KG1 (cell line): Measurements from ENCODE around the gene SLC17A2.

ENCODE experiments used
- DNase-seq: peaks from one replicate; lab custom pipeline; 2025; lab: John Stamatoyannopoulos, UW

Gene SLC17A2, protein sequence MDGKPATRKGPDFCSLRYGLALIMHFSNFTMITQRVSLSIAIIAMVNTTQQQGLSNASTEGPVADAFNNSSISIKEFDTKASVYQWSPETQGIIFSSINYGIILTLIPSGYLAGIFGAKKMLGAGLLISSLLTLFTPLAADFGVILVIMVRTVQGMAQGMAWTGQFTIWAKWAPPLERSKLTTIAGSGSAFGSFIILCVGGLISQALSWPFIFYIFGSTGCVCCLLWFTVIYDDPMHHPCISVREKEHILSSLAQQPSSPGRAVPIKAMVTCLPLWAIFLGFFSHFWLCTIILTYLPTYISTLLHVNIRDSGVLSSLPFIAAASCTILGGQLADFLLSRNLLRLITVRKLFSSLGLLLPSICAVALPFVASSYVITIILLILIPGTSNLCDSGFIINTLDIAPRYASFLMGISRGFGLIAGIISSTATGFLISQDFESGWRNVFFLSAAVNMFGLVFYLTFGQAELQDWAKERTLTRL

DNA sequence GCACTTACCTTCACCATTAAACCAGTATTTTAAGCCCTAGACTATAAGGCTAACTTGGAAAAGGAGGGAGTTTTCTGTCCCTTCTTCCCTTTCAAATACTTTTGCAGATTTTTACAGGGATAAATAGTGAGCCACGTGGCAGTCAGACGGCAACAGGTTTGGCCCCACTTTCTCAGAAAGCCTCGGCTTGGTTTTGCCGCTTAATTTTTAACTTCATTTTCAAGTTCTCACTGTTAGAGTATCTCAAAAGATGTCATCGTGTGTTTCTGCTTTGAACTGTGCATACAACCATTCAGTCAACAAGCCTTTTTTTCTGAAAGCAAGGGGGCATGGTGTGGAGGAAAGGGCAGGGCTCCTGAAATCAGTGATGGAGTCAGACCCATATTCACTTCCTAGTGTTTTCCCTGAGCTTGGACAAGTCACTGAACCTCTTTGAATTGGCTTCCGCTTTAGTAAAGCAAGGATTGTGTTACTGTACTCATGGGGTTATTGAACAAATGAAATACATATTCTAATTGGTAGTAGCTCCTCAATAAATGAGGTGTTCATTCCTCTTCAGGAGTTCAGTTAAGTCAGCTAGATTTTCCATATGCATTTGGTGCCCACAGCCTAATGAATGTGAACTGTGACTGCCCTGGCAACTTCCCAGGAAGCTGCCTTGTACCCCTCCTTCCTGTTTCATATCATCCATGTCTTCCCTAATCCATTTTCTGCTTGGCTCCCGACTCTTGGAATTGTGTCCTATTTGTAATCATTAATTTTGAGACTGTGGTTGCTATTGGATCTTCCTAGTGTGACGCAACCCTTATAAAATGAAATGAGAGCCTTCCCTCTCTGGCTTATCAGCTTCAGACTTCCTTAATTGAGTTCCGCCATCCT, at the start of gene SLC17A2:
TSS of gene SLC17A2 (minus strand) at position 160 of the 879 bp plus-strand sequence. CDS start 4,895 bp downstream, outside the sequence.
- DNase-seq: no peak

- DNase-seq: no peak
These were observed 45.6 kb upstream of the SLC17A2 start for GRCh38 chr6:25975923-25976560.

DNA sequence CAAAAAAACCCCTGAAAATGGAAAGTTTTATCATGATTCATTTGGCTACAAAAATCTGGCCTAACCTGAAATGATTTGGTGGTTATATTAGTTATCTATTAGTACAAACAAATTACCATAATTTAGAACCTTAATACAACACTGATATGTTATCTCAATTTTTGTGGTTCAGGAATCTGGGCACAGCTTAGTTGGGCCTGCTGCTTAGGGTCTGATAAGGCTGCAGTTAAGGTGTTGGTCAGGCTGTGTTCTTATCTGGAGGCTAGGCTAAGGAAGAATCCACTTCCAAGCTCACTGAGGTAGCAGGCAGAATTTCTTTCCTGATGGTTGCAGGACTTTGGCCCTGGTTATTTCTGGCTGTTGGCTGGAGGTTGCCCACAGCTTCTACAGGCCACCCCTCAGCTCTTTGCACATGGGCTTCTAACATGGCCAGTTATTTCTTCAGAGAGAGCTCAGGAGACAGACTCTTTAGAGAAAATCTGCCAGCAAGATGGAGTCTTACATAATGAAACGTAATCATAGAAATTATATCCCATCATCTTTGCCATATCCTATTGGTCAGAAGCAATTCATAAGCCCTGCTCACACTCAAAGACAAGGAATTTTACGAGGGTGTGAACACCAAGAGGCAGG, 43.5 kb upstream of the SLC17A2 start:
- no peak for DNase-seq

DNA sequence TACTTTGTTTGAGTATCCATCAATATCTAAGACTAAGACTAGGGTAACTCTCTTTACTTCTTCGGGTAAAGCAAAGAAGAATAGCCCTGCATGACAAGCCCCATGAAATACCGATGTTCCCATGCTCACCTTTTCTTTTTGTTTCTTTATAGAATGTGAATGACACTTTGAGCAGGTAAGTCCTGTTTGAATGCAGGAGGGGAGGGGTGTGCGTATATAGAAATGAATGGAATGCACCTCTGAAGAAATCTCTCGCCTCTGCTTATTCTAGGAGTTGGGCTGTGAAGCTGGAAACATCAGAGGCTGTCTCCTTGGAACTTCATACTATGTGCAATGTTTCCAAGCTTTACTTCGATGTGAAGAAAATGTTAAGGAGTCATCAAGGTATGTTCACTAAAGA, 42.4 kb upstream of the SLC17A2 start:
- no peak for DNase-seq

- DNase-seq: no peak
These were observed 41.6 kb upstream of the SLC17A2 start for GRCh38 chr6:25972128-25972527.

DNA sequence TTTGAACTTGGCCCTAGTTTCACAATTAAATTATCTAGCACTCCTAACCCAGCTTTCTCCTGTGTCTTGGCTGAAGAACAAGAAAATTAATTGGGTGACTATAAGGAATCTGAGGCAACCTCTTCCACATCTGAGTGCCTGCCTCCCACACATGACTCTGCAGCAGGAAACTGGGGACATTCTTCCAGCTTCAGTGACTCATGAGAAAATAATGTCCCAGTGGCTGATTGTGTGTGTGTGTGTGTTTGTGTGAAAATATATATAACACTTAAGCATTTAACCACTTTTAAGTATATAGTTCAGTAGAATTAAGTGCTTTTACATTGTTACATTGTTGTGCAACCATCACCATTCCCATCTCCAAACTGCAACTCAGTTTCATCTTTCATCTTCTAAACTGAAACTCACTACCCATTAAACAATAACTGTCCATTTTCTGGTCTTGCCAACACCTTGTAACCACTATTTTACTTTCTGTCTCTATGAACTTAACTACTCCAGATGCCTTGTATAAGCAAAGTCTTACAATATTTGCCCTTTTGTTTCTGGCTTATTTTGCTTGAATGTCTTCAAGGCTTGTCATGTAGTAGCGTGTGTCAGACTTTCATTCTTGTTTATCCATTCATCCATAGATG, 40.8 kb upstream of the SLC17A2 start:
- no peak for DNase-seq

DNA sequence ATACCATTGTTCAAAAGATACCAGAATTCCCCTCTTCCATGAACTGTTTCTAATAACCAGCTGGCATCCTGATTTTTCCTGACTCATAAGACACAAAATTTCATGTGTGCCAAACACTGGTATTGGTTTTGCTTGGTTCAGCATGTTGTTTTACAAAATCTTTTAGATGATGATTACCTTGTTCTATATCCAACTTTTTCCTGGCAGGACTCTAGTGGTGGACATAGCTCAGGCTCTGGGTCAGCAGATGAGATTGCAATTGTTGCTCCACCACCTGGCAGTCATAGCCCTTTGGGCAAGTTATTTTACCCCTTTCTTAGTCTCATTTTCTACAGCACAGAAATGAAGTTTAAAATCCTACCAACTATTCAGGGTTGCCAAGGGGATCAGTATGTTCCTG, 38.3 kb upstream of the SLC17A2 start:
- no peak for DNase-seq

GRCh38 chr6:25966711-25967110, 36.2 kb upstream of the SLC17A2 start:
- no peak for DNase-seq

GRCh38 chr6:25965058-25965457, 34.6 kb upstream of the SLC17A2 start:
- DNase-seq: no peak

GRCh38 chr6:25963426-25964123, 33.1 kb upstream of the SLC17A2 start:
- no peak for DNase-seq

DNA sequence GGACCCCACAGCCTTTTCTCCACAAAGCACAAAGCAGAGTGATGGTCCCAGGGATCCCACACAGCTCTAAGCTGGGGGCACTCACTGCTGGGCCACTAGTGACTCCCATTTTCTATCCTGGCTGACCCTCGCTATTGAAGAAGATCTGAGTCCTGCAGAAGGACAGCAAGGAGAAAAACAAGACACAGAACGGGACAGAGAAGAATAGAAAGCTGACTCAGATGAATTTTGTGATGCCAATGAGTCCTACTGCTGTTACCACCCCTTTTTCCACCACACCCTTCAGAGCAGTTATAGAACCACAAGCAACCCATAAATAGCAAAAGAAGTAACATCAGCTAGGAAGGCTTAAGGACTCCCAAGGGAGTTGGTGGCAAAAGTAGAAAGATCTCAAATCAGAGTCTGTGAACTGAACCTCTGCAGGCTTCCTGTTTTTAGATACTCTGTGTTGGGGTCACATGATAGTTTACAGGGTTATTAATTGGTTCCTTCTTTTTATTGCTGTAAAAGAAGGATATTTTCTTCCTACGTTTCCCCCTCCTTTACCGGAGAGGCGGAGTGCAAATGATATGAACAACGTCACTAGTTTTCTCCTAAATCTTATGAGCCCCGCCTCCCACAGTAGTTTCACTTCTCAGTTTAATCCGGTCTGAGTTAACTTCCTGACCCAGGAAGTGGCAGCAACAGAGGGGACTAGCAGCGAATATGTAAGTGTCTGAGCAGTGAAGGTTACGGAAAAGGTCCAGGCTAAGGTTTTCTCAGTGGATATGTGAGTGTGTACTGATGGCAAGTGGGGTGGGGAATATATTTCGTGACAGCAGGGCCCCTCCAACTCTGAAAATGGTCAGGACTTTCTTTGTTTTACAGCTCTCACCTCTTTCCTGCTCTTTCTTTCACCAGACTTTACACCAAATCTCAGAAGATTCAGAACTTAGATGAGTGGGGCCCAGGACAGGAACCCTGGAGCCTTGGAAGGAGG, 31.9 kb upstream of the SLC17A2 start, which contains the start of gene TRIM38:
TSS of gene TRIM38 (plus strand) at position 654 of the 979 bp plus-strand sequence. CDS start 3,721 bp downstream, outside the sequence.
- DNase-seq: peak; percentile 82

DNA sequence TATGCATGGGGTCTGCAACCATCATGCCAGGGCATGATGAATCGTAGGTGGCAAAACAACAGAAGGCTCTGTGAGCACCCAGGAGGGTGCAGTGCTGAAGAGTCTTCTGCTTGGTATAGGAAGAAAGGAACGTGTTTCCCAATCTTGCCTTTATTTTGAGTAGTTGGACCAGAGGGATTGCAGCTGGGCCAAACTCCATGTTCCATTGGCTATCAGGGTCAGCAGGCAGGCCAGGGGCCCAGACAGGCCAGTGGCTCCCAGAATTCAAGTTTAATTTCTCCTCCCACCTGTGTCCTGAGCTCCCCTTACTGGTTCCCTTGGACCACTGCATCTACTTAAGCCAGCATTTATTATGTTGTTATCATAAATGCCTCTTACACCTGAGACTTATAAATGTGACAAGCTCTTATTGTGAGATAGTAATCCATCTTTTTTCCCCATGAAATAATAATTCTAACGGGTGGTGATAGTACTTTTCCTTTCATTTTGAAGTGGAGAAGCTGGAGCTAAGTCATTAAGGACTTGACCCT, 31.2 kb upstream of the SLC17A2 start:
- DNase-seq: no peak

DNA sequence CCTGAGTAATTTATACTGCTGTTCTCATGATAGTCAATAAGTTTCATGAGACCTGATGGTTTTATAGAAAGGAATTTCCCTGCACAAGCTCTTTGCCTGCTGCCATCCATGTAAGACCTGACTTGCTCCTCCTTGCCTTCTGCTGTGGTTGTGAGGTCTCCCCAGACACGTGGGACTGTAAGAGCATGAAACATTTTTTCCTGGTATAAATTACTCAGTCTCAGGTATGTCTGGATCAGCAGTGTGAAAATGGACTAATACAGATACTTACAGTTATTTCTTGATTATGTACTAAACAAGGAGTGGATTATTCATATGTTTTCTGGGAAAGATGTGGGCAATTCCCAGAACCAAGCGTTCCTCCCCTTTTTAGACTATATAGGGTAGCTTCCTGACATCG, 30.2 kb upstream of the SLC17A2 start:
- no peak for DNase-seq

- DNase-seq: no peak
These were observed 29.5 kb upstream of the SLC17A2 start for GRCh38 chr6:25959890-25960536.

- DNase-seq: no peak
These were observed 28.2 kb upstream of the SLC17A2 start for GRCh38 chr6:25958700-25959162.

- DNase-seq: no peak
These were observed 25.7 kb upstream of the SLC17A2 start for GRCh38 chr6:25956226-25956625.

DNA sequence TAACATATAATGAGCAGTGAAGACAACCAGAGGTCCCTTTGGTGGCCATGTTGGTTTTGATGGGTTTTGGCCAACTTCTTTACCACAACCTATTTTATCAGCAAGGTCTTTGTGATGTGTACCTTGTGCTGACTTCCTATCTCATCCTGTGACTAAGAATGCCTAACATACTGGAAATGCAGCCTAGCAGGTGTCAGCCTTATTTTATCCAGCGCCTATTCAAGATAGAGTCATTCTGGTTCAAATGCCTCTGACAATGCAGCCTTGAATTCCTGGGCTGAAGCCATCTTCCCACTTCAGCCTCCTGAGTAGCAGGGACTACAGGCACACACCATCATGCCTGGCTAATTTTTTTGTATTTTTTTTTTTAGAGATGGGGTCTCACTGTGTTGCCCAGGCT, 24.3 kb upstream of the SLC17A2 start:
- no peak for DNase-seq

DNA sequence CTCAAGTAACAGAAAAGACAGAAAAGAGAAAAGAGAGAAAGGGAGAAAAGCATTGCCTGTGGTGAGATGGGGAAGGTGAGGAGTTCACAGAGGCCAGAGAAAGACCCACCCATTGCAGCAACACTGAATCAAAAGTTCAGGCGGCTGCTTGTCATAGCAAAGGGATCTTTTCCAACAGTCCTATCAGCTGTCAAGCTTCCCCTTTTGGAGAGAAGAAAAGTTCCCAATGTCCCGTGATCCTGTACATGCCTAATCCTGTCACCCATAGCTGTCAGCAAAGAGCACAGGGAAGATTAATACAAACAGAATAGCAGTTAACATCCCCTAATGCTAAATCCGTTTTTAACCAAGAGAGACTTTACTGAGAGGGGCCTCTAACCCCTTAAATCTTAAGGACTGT, 23.2 kb upstream of the SLC17A2 start:
- DNase-seq: no peak

DNA sequence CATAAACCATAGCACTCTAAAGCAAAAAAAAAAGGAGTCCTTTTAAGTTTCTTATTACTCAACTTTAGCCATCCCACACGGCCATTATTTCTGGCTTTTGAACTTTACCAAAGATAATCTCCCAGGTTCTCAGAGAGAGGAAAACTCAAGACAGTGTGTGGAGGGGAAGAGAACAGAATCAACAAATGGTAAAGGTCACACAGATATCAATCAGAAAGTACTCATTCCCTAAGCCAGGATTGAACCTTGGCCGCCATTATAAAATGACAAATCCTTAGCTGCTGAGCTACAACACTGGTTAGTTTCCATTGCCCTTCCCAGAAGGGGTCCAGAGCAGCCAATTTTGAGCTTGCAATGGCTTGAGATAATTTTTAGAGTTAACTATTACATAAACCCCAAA, 22.0 kb upstream of the SLC17A2 start:
- DNase-seq: no peak
